Neutrophil (primary cell): ENCODE results near the gene WDR76.

ENCODE experiments used
- H3K27ac ChIP-seq: fragments of 200-600 bp; sonication (generic); 2 replicates; pipeline ENCODE4 v1.5.1; 2016; ENCODE audit warnings: mild to moderate bottlenecking, moderate library complexity
- H3K27me3 ChIP-seq: fragments of 200-600 bp; sonication (generic); 2 replicates; pipeline ENCODE4 v1.6.0; 2016; ENCODE audit warnings: mild to moderate bottlenecking
- H3K36me3 ChIP-seq: fragments of 200-600 bp; sonication (generic); 2 replicates; pipeline ENCODE4 v1.5.1; 2017
- H3K4me1 ChIP-seq, 2 experiments: fragments of 200-600 bp in 1 of 2; sonication (generic) in 1 of 2; 1 replicate in 1 of 2; 2 replicates in 1 of 2; pipeline versions ENCODE4 v1.5.1 to v1.6.1; 2013 to 2016; ENCODE audit warnings: low read depth in 1 of 2, low read length in 1 of 2, mild to moderate bottlenecking in 1 of 2, moderate library complexity in 1 of 2; ENCODE audit not compliant: control insufficient read depth in 1 of 2, insufficient read depth in 1 of 2
- H3K4me3 ChIP-seq, 2 experiments: fragments of 200-600 bp in 1 of 2; sonication (generic) in 1 of 2; 1 replicate in 1 of 2; 2 replicates in 1 of 2; pipeline ENCODE4 v1.5.1; 2013 to 2016; ENCODE audit warnings: low read depth in 1 of 2, low read length in 1 of 2, mild to moderate bottlenecking in 1 of 2, moderate library complexity in 1 of 2
- H3K9me3 ChIP-seq: fragments of 200-600 bp; sonication (generic); 2 replicates; pipeline ENCODE4 v1.5.1; 2016
- TF ChIP-seq, protein P1 (sequence below): fragments of 200-600 bp; sonication (generic); IDR thresholded peaks from 2 replicates; pipeline ENCODE4 v1.5.1; 2016; ENCODE audit warnings: antibody characterized with exemption

The WDR76 gene

GRCh38 chr15:43895586-43895985, 68.8 kb downstream of the WDR76 start:
- H3K36me3 ChIP-seq: no peaks in the 10 kb centered on the region
- H3K27me3 ChIP-seq: no peaks in the 10 kb centered on the region
- H3K9me3 ChIP-seq: no peaks in the 10 kb centered on the region
- H3K4me3 ChIP-seq: no peak overlapping the region
- TF ChIP-seq, protein P1, sequence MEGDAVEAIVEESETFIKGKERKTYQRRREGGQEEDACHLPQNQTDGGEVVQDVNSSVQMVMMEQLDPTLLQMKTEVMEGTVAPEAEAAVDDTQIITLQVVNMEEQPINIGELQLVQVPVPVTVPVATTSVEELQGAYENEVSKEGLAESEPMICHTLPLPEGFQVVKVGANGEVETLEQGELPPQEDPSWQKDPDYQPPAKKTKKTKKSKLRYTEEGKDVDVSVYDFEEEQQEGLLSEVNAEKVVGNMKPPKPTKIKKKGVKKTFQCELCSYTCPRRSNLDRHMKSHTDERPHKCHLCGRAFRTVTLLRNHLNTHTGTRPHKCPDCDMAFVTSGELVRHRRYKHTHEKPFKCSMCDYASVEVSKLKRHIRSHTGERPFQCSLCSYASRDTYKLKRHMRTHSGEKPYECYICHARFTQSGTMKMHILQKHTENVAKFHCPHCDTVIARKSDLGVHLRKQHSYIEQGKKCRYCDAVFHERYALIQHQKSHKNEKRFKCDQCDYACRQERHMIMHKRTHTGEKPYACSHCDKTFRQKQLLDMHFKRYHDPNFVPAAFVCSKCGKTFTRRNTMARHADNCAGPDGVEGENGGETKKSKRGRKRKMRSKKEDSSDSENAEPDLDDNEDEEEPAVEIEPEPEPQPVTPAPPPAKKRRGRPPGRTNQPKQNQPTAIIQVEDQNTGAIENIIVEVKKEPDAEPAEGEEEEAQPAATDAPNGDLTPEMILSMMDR: no peak
- H3K27ac ChIP-seq: no peak overlapping the region
- no peaks in the 10 kb centered on the region for H3K4me1 ChIP-seq

GRCh38 chr15:43896543-43896942, 69.7 kb downstream of the WDR76 start:
- no peaks in the 10 kb centered on the region for H3K27me3 ChIP-seq
- no peaks in the 10 kb centered on the region for H3K9me3 ChIP-seq
- TF ChIP-seq, protein P1: no peak
- no peak overlapping the region for H3K4me3 ChIP-seq
- no peaks in the 10 kb centered on the region for H3K4me1 ChIP-seq
- no peak overlapping the region for H3K27ac ChIP-seq
- H3K36me3 ChIP-seq: no peaks in the 10 kb centered on the region

DNA sequence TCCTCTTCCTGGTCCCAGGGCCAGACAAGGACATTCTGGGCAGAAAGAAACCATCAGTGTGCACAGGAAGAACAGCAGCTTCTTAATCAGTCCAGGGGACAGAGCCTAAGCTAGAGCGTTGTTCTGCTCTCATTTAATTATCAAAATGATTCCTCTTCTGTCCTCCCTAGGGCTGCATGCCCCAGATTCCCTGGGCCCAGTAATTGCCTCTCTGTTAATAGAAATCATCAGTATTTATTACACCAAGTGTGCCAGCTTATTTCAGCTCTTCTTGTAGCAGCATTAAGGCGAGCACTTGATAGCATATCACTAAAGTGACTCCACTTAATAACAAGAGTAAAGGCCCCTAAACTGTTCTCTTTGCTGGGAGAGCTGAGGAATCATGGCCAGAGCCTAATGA, 72.1 kb downstream of the WDR76 start:
- Histone ChIP-seq H3K4me1 (no peaks in the 10 kb centered on the region), H3K27ac (no peak overlapping the region), H3K27me3 (no peaks in the 10 kb centered on the region), H3K4me3 (no peak overlapping the region), H3K36me3 (no peaks in the 10 kb centered on the region), H3K9me3 (no peaks in the 10 kb centered on the region)
- TF ChIP-seq, protein P1: no peak

GRCh38 chr15:43899928-43900327, 73.1 kb downstream of the WDR76 start:
- Histone ChIP-seq H3K36me3 (no peaks in the 10 kb centered on the region), H3K27me3 (no peaks in the 10 kb centered on the region), H3K9me3 (no peaks in the 10 kb centered on the region), H3K27ac (no peak overlapping the region), H3K4me1 (no peaks in the 10 kb centered on the region), H3K4me3 (no peak overlapping the region)
- TF ChIP-seq, protein P1: no peak

DNA sequence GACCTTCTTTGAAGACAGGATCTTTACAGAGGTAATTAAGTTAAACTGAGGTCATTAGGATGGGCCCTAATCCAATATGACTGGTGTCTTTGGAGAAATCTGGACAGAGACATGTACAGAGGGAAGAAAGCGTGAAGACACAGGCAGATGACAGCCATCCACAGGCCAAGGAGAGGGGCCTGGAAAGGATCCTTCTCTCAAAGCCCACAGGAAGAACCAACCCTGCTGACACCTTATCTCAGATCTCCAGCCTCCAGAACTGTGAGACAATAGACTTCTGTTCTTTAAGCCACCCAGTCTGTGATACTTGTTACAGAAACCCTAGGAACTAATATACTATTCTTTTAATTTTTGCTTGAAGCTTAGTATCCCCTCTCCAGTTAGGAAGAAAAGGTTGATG, 74.2 kb downstream of the WDR76 start:
- TF ChIP-seq, protein P1: no peak
- H3K4me3 ChIP-seq: no peak overlapping the region

GRCh38 chr15:43901495-43901894, 74.7 kb downstream of the WDR76 start:
- Histone ChIP-seq H3K27me3 (no peaks in the 10 kb centered on the region), H3K9me3 (no peaks in the 10 kb centered on the region), H3K4me1 (no peaks in the 10 kb centered on the region), H3K36me3 (no peaks in the 10 kb centered on the region), H3K27ac (no peak overlapping the region), H3K4me3 (no peak overlapping the region)
- TF ChIP-seq, protein P1: no peak

More for the DNA sequence above, 74.2 kb downstream of the WDR76 start:
- Histone ChIP-seq H3K27ac (no peak overlapping the region), H3K9me3 (no peaks in the 10 kb centered on the region), H3K36me3 (no peaks in the 10 kb centered on the region), H3K4me1 (no peaks in the 10 kb centered on the region), H3K27me3 (no peaks in the 10 kb centered on the region)
